Measurements from ENCODE around the gene BRWD1. TPM values are rescaled to one million over a fixed set of nuclear protein-coding genes. Genes with fewer than 3 reads are reported as not detected.

BRWD1 gene
- total and polyA plus RNA-seq, 12 donors = 11.1 to 81.1 (median 37.6) TPM

- 57 to 71% (median 65%) methylated on average over 6 of the region's 6 CpGs for WGBS, 4 donors
- Histone ChIP-seq H3K27me3 (no peaks in the 10 kb centered on the region), H3K4me3 (no peak overlapping the region), H3K36me3 (replicated peaks in 1 of 2) (no peaks in the 10 kb centered on the region), H3K9me3 (replicated peaks in 1 of 3) (no peaks in the 10 kb centered on the region), H3K27ac (no peak overlapping the region), H3K4me1 (replicated peaks in 1 of 2) (peaks cover 14 to 15% of the 10 kb centered on the region in 2 donors)
- intact Hi-C loops (cut with DNase I) = no loop called here
- TF ChIP-seq POLR2A (IDR thresholded peaks at IDR 0.05) (no peak), CTCF (IDR thresholded peaks at IDR 0.05) (no peak)
- DNase-seq = peak in 2 of 7 donors; percentile 11 to 40
Observed at GRCh38 chr21:39319251-39319756, 5.9 kb upstream of the BRWD1 start.

- Histone ChIP-seq H3K36me3 (replicated peaks in 1 of 2) (no peaks in the 10 kb centered on the region), H3K27me3 (no peaks in the 10 kb centered on the region), H3K27ac (no peak overlapping the region), H3K4me1 (replicated peaks in 1 of 2) (peaks cover 15 to 19% of the 10 kb centered on the region in 2 donors), H3K9me3 (replicated peaks in 1 of 3) (no peaks in the 10 kb centered on the region), H3K4me3 (no peak overlapping the region)
- WGBS, 4 donors = 77 to 90% (median 81%) methylated on average over 7 to 8 of the region's 8 CpGs
- TF ChIP-seq CTCF (IDR thresholded peaks at IDR 0.05) (no peak), POLR2A (IDR thresholded peaks at IDR 0.05) (no peak)
- DNase-seq = no peak
- intact Hi-C loops (cut with DNase I) = no loop called here
Observed at GRCh38 chr21:39318091-39318959, 4.9 kb upstream of the BRWD1 start.

GRCh38 chr21:39317134-39318090, 4.0 kb upstream of the BRWD1 start:
- H3K4me3 ChIP-seq = no peak overlapping the region
- H3K27me3 ChIP-seq = no peaks in the 10 kb centered on the region
- no peak for TF ChIP-seq POLR2A (IDR thresholded peaks at IDR 0.05)
- no peak for TF ChIP-seq CTCF (IDR thresholded peaks at IDR 0.05)
- 59 to 75% (median 69%) methylated on average over 11 of the region's 11 CpGs for WGBS, 4 donors
- no peaks in the 10 kb centered on the region for H3K9me3 ChIP-seq (replicated peaks in 1 of 3)
- intact Hi-C loops (cut with DNase I) = no loop called here
- DNase-seq = peak in 2 of 7 donors; percentile 23 to 25
- H3K4me1 ChIP-seq (replicated peaks in 1 of 2) = peaks cover 15 to 19% of the 10 kb centered on the region in 2 donors
- no peaks in the 10 kb centered on the region for H3K36me3 ChIP-seq (replicated peaks in 1 of 2)
- H3K27ac ChIP-seq = peak overlapping the region in 1 of 5 donors; percentile 26

GRCh38 chr21:39316729-39317128, 3.3 kb upstream of the BRWD1 start:
- intact Hi-C loops (cut with DNase I) = no loop called here
- TF ChIP-seq POLR2A (IDR thresholded peaks at IDR 0.05) (no peak), CTCF (IDR thresholded peaks at IDR 0.05) (no peak)
- DNase-seq = no peak
- H3K4me3 ChIP-seq = no peak overlapping the region
- no peaks in the 10 kb centered on the region for H3K27me3 ChIP-seq
- H3K9me3 ChIP-seq (replicated peaks in 1 of 3) = no peaks in the 10 kb centered on the region
- peaks cover 0 to under 1% of the 10 kb centered on the region in 2 donors for H3K36me3 ChIP-seq (replicated peaks in 1 of 2)
- H3K4me1 ChIP-seq (replicated peaks in 1 of 2) = peaks cover 19 to 23% of the 10 kb centered on the region in 2 donors
- no peak overlapping the region for H3K27ac ChIP-seq
- 83 to 89% (median 88%) methylated on average over 6 of the region's 6 CpGs for WGBS, 4 donors
